GM19193 (cell line): ENCODE measurements around the gene ETFB.

Experiments used
- POLR2A ChIP-seq: IDR thresholded peaks from 4 replicates; pipeline ENCODE4 v1.6.1; 2011; ENCODE audit not compliant: insufficient read depth, insufficient read length; ENCODE audit errors: extremely low read depth

Gene ETFB

GRCh38 chr19:51311351-51312257, 54.6 kb downstream of the ETFB start, which contains the start of gene IGLON5:
Gene IGLON5 (plus strand): TSS chr19:51311644. CDS start chr19:51311848, 204 bp downstream.
- no peak for TF ChIP-seq POLR2A

DNA sequence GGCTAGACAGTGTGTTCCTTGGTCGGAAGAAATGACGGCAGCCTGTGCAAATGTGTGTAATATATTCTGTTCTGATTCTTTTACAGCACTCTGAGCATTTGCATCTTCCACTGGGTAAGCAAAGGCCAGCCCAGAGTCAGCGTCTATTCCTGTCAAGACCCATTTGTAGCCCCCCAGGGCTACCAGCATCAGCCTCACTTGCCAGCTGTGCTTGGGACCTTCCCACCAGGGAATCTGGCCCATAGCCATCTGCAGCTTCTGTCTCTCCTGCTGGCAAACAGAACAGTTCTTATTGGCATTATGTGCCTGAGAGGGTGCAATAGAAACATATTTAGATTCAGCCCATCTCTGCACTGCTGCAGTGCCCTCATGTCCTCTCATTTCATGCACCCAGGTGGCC, 60.7 kb downstream of the ETFB start:
- no peak for TF ChIP-seq POLR2A

DNA sequence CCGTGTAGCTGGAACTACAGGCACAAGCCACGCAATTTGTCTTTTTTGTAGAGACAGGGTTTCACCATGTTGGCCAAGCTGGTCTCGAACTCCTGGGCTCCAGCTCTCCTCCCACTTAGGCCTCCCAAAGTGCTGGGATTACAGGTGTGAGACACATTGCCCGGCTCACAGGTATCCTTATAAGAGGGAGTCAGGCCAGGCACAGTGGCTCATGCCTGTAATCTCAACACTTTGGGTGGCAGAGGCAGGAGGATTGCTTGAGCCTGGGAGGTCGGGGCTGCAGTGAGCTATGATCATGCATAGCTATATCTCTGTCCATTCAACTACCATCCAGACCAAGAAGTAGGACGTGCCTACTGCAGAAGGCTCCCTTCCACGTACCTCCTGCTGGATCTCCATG, 64.9 kb downstream of the ETFB start:
- no peak for TF ChIP-seq POLR2A

GRCh38 chr19:51297406-51297805, 68.8 kb downstream of the ETFB start:
- no peak for TF ChIP-seq POLR2A

- no peak for TF ChIP-seq POLR2A
These were observed 69.7 kb downstream of the ETFB start for GRCh38 chr19:51296336-51297093.

GRCh38 chr19:51295382-51296126, 70.6 kb downstream of the ETFB start:
- TF ChIP-seq POLR2A = no peak
